GM06990 (cell line): ENCODE data around the gene GAS2L2.

Experiments used
- DNase-seq: peaks from one replicate; pipeline ENCODE4 v3.0.0-alpha.2; 2011; ENCODE audit not compliant: insufficient read length; ENCODE audit errors: extremely low read depth
- H3K27me3 ChIP-seq: replicated peaks from 2 replicates; pipeline ENCODE4 v1.6.0; 2011; ENCODE audit warnings: low read length; ENCODE audit not compliant: control insufficient read depth, insufficient read depth
- H3K36me3 ChIP-seq: 2 replicates; pipeline ENCODE4 v1.5.1; 2011; ENCODE audit warnings: low read length; ENCODE audit not compliant: control insufficient read depth, insufficient read depth
- H3K4me3 ChIP-seq: replicated peaks from 2 replicates; pipeline ENCODE4 v1.5.1; 2011; ENCODE audit warnings: low read depth, mild to moderate bottlenecking, control low read depth, low read length
- TF ChIP-seq, protein P1 (sequence below): IDR thresholded peaks from 2 replicates; pipeline ENCODE4 v1.5.1; 2011; ENCODE audit warnings: low read length, control low read depth, mild to moderate bottlenecking, inconsistent platforms; ENCODE audit not compliant: insufficient read depth, poor library complexity, severe bottlenecking

GAS2L2 gene

GRCh38 chr17:35732806-35733136, 20.3 kb downstream of the GAS2L2 start:
- TF ChIP-seq, protein P1, sequence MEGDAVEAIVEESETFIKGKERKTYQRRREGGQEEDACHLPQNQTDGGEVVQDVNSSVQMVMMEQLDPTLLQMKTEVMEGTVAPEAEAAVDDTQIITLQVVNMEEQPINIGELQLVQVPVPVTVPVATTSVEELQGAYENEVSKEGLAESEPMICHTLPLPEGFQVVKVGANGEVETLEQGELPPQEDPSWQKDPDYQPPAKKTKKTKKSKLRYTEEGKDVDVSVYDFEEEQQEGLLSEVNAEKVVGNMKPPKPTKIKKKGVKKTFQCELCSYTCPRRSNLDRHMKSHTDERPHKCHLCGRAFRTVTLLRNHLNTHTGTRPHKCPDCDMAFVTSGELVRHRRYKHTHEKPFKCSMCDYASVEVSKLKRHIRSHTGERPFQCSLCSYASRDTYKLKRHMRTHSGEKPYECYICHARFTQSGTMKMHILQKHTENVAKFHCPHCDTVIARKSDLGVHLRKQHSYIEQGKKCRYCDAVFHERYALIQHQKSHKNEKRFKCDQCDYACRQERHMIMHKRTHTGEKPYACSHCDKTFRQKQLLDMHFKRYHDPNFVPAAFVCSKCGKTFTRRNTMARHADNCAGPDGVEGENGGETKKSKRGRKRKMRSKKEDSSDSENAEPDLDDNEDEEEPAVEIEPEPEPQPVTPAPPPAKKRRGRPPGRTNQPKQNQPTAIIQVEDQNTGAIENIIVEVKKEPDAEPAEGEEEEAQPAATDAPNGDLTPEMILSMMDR: no peak
- no peak overlapping the region for H3K4me3 ChIP-seq
- peaks cover 2% of the 10 kb centered on the region; the same call in 1 of the 2 replicates for H3K27me3 ChIP-seq
- DNase-seq: no peak
- no peaks in the 10 kb centered on the region; the same call in 1 of the 2 replicates for H3K36me3 ChIP-seq

GRCh38 chr17:35731917-35732805, 20.9 kb downstream of the GAS2L2 start:
- no peaks in the 10 kb centered on the region; the same call in 1 of the 2 replicates for H3K36me3 ChIP-seq
- peaks cover 2% of the 10 kb centered on the region; the same call in 1 of the 2 replicates for H3K27me3 ChIP-seq
- no peak for DNase-seq
- H3K4me3 ChIP-seq: no peak overlapping the region
- TF ChIP-seq, protein P1: no peak

GRCh38 chr17:35731239-35731916, 21.7 kb downstream of the GAS2L2 start, which contains the start of gene RASL10B:
Gene RASL10B, plus strand, starts transcription at chr17:35731639. Its CDS starts 3,546 bp downstream, at chr17:35735185.
- TF ChIP-seq, protein P1: no peak
- Histone ChIP-seq H3K36me3 (no peaks in the 10 kb centered on the region; the same call in 1 of the 2 replicates), H3K4me3 (no peak within 1 kb of the TSS; the same call in 1 of the 2 replicates), H3K27me3 (peaks cover 2% of the 10 kb centered on the region; the same call in 1 of the 2 replicates)
- no peak for DNase-seq

DNA sequence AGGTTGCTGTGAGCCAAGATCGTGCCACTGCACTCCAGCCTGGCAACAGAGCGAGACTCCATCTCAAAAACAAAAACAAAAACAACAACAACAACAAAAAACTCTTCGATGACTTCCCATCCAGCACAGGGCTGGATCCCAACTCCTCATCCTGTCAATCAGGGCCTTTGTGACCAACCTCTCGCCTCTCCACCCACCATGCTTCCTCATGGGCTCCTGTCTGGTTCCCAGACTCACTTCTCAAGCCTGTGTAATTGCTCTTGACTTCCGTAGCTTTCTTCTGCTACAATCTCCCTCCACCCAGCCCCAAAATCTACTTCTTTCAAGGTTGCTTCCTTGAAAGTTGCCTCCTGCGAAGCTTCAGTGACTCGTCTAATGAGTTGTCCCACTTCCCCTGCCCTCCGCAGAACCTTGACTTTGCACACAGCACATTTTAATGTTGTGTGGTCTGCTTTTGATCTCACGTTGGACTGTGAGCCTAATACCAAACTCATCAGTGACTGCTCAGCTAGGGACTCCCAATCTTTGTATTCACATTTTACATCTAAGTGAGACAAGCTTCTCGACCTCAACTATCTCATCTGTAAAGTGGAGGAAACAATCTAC, 22.5 kb downstream of the GAS2L2 start:
- Histone ChIP-seq H3K36me3 (peaks cover 3% of the 10 kb centered on the region), H3K4me3 (no peak overlapping the region), H3K27me3 (peaks cover 2% of the 10 kb centered on the region; the same call in 1 of the 2 replicates)
- TF ChIP-seq, protein P1: no peak
- no peak for DNase-seq

GRCh38 chr17:35729405-35729833, 23.6 kb downstream of the GAS2L2 start:
- TF ChIP-seq, protein P1: no peak
- peaks cover 3% of the 10 kb centered on the region for H3K36me3 ChIP-seq
- H3K27me3 ChIP-seq: peaks cover 2% of the 10 kb centered on the region; the same call in 1 of the 2 replicates
- DNase-seq: no peak
- no peak overlapping the region for H3K4me3 ChIP-seq
